Right lobe of liver (tissue), 6 donors: Measurements from ENCODE around the gene FCRLB. TPM values are rescaled to one million over a fixed set of nuclear protein-coding genes. Genes with fewer than 3 reads are reported as not detected.

Experiments
- ATAC-seq, 4 donors: fragments of 200-7000 bp; cut with Tn5 transposase; one replicate each; pipeline ENCODE4 v1.9.1; 2020; ENCODE audit warnings: mild to moderate bottlenecking in 4 of 4, moderate library complexity in 4 of 4
- DNase-seq, 3 donors: peaks; one replicate each; pipeline ENCODE4 v3.0.0-alpha.2; 2020
- H3K27ac ChIP-seq, 3 donors: fragments of 200-600 bp; one replicate each; pipeline ENCODE4 v1.8.0; 2022
- H3K27me3 ChIP-seq, 2 donors: fragments of 200-600 bp; one replicate each; pipeline ENCODE4 v1.8.0; 2022
- H3K36me3 ChIP-seq, 4 donors: fragments of 200-600 bp; sonication (generic) in 1 of 4; one replicate each; pipeline versions ENCODE4 v1.5.1 to v1.8.0; 2017 to 2022; ENCODE audit warnings: control low read depth in 1 of 4
- H3K4me1 ChIP-seq, 4 donors: fragments of 200-600 bp; sonication (generic) in 1 of 4; one replicate each; pipeline versions ENCODE4 v1.5.1 to v1.8.0; 2017 to 2022; ENCODE audit warnings: control low read depth in 1 of 4
- H3K4me3 ChIP-seq, 3 donors: fragments of 200-600 bp; one replicate each; pipeline ENCODE4 v1.8.0; 2022
- H3K9me3 ChIP-seq, 4 donors: fragments of 200-600 bp; sonication (generic) in 1 of 4; one replicate each; pipeline versions ENCODE4 v1.5.1 to v1.8.0; 2017 to 2022; ENCODE audit warnings: control low read depth in 1 of 4
- CTCF ChIP-seq, 4 donors: fragments of 200-600 bp in 3 of 4; fragments of 450-650 bp in 1 of 4; IDR thresholded peaks; one replicate each; pipeline versions ENCODE4 v1.5.1 to v1.8.0; 2016 to 2022; ENCODE audit warnings: antibody characterized with exemption in 4 of 4, mild to moderate bottlenecking in 2 of 4
- POLR2A ChIP-seq: fragments of 450-650 bp; IDR thresholded peaks from one replicate; pipeline ENCODE4 v1.6.1; 2017; ENCODE audit warnings: antibody characterized with exemption, mild to moderate bottlenecking
- WGBS: methylation state at CpG from one replicate; pipeline ENCODE4 v1.1.6; 2018; ENCODE audit warnings: low coverage, low lambda C conversion rate; ENCODE audit not compliant: insufficient coverage; ENCODE audit errors: missing lambda C conversion rate; 5-methylcytosine and 5-hydroxymethylcytosine counted together
- intact Hi-C, 2 donors: fragments of 100-400 bp; cut with DNase I; formaldehyde crosslinking; loops; one replicate each; pipeline versions ENCODE4 v1.11.2 to v1.14.1; 2022
- total RNA-seq, 6 experiments: library from RNA; depleted of rRNA in 2 of 6; stranded (reverse); fragments of >200 nt in 2 of 6; fragmentation: NEBNext Ultra II Directional in 3 of 6; extraction: Animal tissue kit (Norgen Biotek cat#: 25700) in 3 of 6; gene quantifications; one replicate each; pipeline versions ENCODE4 v1.1.0 to v1.2.4, GENCODE V29; 2016 to 2023
- donor health status: DM: no; HTN: yes; CAD: no.
- donor health status: DM: no; HTN: no; CAD: no.
- donor health status: DM: no; HTN: no; CAD: no.
- donor health status: DM: no; HTN: yes; CAD: no.
- donor health status: DM: no; HTN: yes; CAD: no.

Gene FCRLB
- total RNA-seq, 6 experiments from 2014 or later: 0.14 to 0.99 (median 0.37) TPM

GRCh38 chr1:161735837-161736236, 14.5 kb downstream of the FCRLB start:
- no peak for TF ChIP-seq POLR2A
- Histone ChIP-seq H3K9me3 (no peaks in the 10 kb centered on the region), H3K27ac (no peak overlapping the region), H3K4me3 (no peak overlapping the region), H3K27me3 (no peaks in the 10 kb centered on the region), H3K36me3 (no peaks in the 10 kb centered on the region), H3K4me1 (no peaks in the 10 kb centered on the region)
- DNase-seq: no peak
- intact Hi-C loops: no loop called here
- no peak for ATAC-seq
- 84% methylated on average over 3 of the region's 3 CpGs for WGBS

- WGBS: 49% methylated on average over 4 of the region's 4 CpGs
- Histone ChIP-seq H3K36me3 (no peaks in the 10 kb centered on the region), H3K9me3 (no peaks in the 10 kb centered on the region), H3K27ac (no peak overlapping the region), H3K4me1 (no peaks in the 10 kb centered on the region), H3K27me3 (no peaks in the 10 kb centered on the region), H3K4me3 (no peak overlapping the region)
- ATAC-seq: no peak
- DNase-seq: no peak
- intact Hi-C loops: no loop called here
- TF ChIP-seq CTCF (IDR thresholded peaks at IDR 0.05) (no peak), POLR2A (no peak)
Measured at GRCh38 chr1:161736335-161736969, 15.1 kb downstream of the FCRLB start.

GRCh38 chr1:161737625-161738024, 16.3 kb downstream of the FCRLB start:
- ATAC-seq: no peak
- no peaks in the 10 kb centered on the region for H3K4me1 ChIP-seq
- TF ChIP-seq CTCF (IDR thresholded peaks at IDR 0.05) (no peak), POLR2A (no peak)
- no peaks in the 10 kb centered on the region for H3K9me3 ChIP-seq
- H3K36me3 ChIP-seq: no peaks in the 10 kb centered on the region
- H3K27ac ChIP-seq: no peak overlapping the region
- no peaks in the 10 kb centered on the region for H3K27me3 ChIP-seq
- no peak for DNase-seq
- intact Hi-C loops: no loop called here
- 88% methylated on average over 2 of the region's 2 CpGs for WGBS
- no peak overlapping the region for H3K4me3 ChIP-seq

- H3K27me3 ChIP-seq: no peaks in the 10 kb centered on the region
- peak; percentile 47 to 65 (median 54) for DNase-seq
- H3K27ac ChIP-seq: peak overlapping the region in 2 of 3 donors; percentile 2 to 48
- H3K9me3 ChIP-seq: no peaks in the 10 kb centered on the region
- no peak overlapping the region for H3K4me3 ChIP-seq
- no peaks in the 10 kb centered on the region for H3K36me3 ChIP-seq
- WGBS: 75% methylated on average over 1 of the region's 4 CpGs
- TF ChIP-seq CTCF (IDR thresholded peaks at IDR 0.05) (peak; percentile 38 to 63 (median 52)), POLR2A (no peak)
- intact Hi-C loops: no loop called here
- no peaks in the 10 kb centered on the region for H3K4me1 ChIP-seq
- ATAC-seq: peak; percentile 62 to 81 (median 78)
Measured at GRCh38 chr1:161738627-161739287, 17.4 kb downstream of the FCRLB start.

- DNase-seq: no peak
- Histone ChIP-seq H3K9me3 (no peaks in the 10 kb centered on the region), H3K27me3 (no peaks in the 10 kb centered on the region), H3K4me1 (no peaks in the 10 kb centered on the region), H3K4me3 (no peak overlapping the region), H3K36me3 (no peaks in the 10 kb centered on the region), H3K27ac (peak overlapping the region in 2 of 3 donors; percentile 31 to 48)
- WGBS: 54% methylated on average over 6 of the region's 8 CpGs
- peak; percentile 31 to 52 (median 38) for ATAC-seq
- intact Hi-C loops: loop anchor here in 1 of 2 donors (10.0 kb wide), 1 partner anchor 255 kb away; no protein-coding TSS in a partner anchor
- TF ChIP-seq CTCF (IDR thresholded peaks at IDR 0.05) (no peak), POLR2A (no peak)
Measured at GRCh38 chr1:161739865-161740566, 18.7 kb downstream of the FCRLB start.
